ENCODE data around the gene RNASE7. TPM values are rescaled to one million over a fixed set of nuclear protein-coding genes. Genes with fewer than 3 reads are reported as not detected.

The RNASE7 gene
- total RNA-seq, 1 donor from 2014 or later: 0.34 TPM

- H3K27me3 Mint-ChIP-seq (ENCODE audit: low read depth): no peaks in the 10 kb centered on the region
- TF ChIP-seq CTCF (IDR thresholded peaks at IDR 0.05; ENCODE audit: unreplicated experiment): no peak
- no peaks in the 10 kb centered on the region for H3K4me1 Mint-ChIP-seq
- no peak for DNase-seq (ENCODE audit: low spot score in 2 of 2, unreplicated experiment in 2 of 2)
- peak overlapping the region; percentile 25 for H3K27ac Mint-ChIP-seq
- H3K4me3 Mint-ChIP-seq: no peak overlapping the region
- H3K9me3 Mint-ChIP-seq: no peaks in the 10 kb centered on the region
- peaks cover 34% of the 10 kb centered on the region for H3K36me3 Mint-ChIP-seq
These were observed 43.1 kb downstream of the RNASE7 start for GRCh38 chr14:21084998-21085853.

- peak overlapping the region; percentile 32 for H3K27ac Mint-ChIP-seq
- H3K9me3 Mint-ChIP-seq: no peaks in the 10 kb centered on the region
- DNase-seq (ENCODE audit: low spot score in 2 of 2, unreplicated experiment in 2 of 2): no peak
- H3K36me3 Mint-ChIP-seq: peaks cover 37% of the 10 kb centered on the region
- no peaks in the 10 kb centered on the region for H3K27me3 Mint-ChIP-seq (ENCODE audit: low read depth)
- no peak overlapping the region for H3K4me3 Mint-ChIP-seq
- peaks cover 2% of the 10 kb centered on the region for H3K4me1 Mint-ChIP-seq
- TF ChIP-seq CTCF (IDR thresholded peaks at IDR 0.05; ENCODE audit: unreplicated experiment): no peak
These were observed 44.7 kb downstream of the RNASE7 start for GRCh38 chr14:21086908-21087293.

- DNase-seq (ENCODE audit: low spot score in 2 of 2, unreplicated experiment in 2 of 2): no peak
- Mint-ChIP-seq H3K9me3 (no peaks in the 10 kb centered on the region), H3K27ac (peak overlapping the region; percentile 43), H3K4me1 (peaks cover 3% of the 10 kb centered on the region), H3K4me3 (no peak overlapping the region), H3K27me3 (ENCODE audit: low read depth) (no peaks in the 10 kb centered on the region), H3K36me3 (peaks cover 36% of the 10 kb centered on the region)
- no peak for TF ChIP-seq CTCF (IDR thresholded peaks at IDR 0.05; ENCODE audit: unreplicated experiment)
These were observed 45.3 kb downstream of the RNASE7 start for GRCh38 chr14:21087294-21088091.

- Mint-ChIP-seq H3K9me3 (no peaks in the 10 kb centered on the region), H3K4me3 (no peak overlapping the region), H3K4me1 (peaks cover 15% of the 10 kb centered on the region)
These were observed 46.5 kb downstream of the RNASE7 start for GRCh38 chr14:21088687-21089086.

GRCh38 chr14:21089271-21089670, 47.1 kb downstream of the RNASE7 start:
- TF ChIP-seq CTCF (IDR thresholded peaks at IDR 0.05; ENCODE audit: unreplicated experiment): no peak
- Mint-ChIP-seq H3K27ac (peak overlapping the region; percentile 69), H3K36me3 (peaks cover 37% of the 10 kb centered on the region), H3K27me3 (ENCODE audit: low read depth) (no peaks in the 10 kb centered on the region), H3K4me3 (no peak overlapping the region), H3K4me1 (peaks cover 21% of the 10 kb centered on the region), H3K9me3 (no peaks in the 10 kb centered on the region)
- DNase-seq (ENCODE audit: low spot score in 2 of 2, unreplicated experiment in 2 of 2): no peak

More at GRCh38 chr14:21088687-21089086, 46.5 kb downstream of the RNASE7 start:
- TF ChIP-seq CTCF (IDR thresholded peaks at IDR 0.05; ENCODE audit: unreplicated experiment): no peak
- H3K27ac Mint-ChIP-seq: peak overlapping the region; percentile 69
- peaks cover 40% of the 10 kb centered on the region for H3K36me3 Mint-ChIP-seq
- H3K27me3 Mint-ChIP-seq (ENCODE audit: low read depth): no peaks in the 10 kb centered on the region
- no peak for DNase-seq (ENCODE audit: low spot score in 2 of 2, unreplicated experiment in 2 of 2)

Measured in mesothelial cell of epicardium (in vitro differentiated cells).